ENCODE results near the gene COQ8A.

DNA sequence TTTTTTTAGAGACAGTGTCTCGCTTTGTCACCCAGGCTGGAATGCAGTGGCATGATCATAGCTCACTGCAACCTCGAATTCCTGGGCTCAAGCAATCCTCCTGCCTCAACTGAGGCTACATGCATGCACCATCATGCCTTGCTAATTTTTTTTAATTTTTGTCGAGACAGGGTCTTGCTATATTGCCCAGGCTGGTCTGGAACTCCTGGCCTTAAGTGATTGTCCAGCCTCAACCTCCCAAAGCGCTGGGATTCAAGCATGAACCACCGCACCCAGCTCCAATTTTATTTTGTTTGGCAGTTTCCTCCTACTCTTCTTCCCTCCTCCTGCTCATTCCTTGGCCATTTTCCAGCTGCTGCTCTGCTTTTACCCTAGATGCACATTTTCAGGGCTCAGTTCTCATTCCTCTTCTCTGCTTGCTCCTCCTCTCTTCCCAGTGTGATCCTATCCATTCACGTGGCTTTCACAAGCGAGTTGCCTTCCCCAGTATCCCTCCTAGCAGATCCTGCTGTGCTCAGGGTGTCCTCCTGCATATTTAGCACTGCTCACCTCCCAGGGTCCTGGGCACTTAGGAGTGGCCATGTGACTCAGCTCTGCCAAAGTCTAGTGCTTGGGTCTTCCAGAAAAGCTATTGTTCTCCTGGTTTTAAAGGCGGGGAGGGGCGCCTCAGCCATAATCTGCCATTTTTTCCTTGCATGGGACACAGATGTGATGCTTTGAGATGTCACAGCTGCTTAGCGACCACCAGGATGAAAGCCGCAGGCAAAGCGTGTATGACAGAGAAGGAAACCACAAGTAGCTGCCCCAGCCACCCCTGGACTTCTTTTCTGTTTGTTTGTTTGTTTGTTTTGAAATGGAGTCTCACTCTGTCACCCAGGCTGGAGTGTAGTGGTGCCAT lies 36.0 kb upstream of the COQ8A start:
- TF ChIP-seq POLR2AphosphoS5 (IDR thresholded peaks at IDR 0.05): peak; percentile 75
- TF ChIP-seq, protein P1, sequence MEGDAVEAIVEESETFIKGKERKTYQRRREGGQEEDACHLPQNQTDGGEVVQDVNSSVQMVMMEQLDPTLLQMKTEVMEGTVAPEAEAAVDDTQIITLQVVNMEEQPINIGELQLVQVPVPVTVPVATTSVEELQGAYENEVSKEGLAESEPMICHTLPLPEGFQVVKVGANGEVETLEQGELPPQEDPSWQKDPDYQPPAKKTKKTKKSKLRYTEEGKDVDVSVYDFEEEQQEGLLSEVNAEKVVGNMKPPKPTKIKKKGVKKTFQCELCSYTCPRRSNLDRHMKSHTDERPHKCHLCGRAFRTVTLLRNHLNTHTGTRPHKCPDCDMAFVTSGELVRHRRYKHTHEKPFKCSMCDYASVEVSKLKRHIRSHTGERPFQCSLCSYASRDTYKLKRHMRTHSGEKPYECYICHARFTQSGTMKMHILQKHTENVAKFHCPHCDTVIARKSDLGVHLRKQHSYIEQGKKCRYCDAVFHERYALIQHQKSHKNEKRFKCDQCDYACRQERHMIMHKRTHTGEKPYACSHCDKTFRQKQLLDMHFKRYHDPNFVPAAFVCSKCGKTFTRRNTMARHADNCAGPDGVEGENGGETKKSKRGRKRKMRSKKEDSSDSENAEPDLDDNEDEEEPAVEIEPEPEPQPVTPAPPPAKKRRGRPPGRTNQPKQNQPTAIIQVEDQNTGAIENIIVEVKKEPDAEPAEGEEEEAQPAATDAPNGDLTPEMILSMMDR (IDR thresholded peaks at IDR 0.05): no peak

Measured in prostate gland (tissue), 2 donors.